ENCODE results near the gene RGS19. TPM values are rescaled to one million over a fixed set of nuclear protein-coding genes. Genes with fewer than 3 reads are reported as not detected.
A peak's percentile ranks its signal among the peaks of the same experiment; 100 is the strongest.
"Not testable (repeated sequence)": the region's sequence is repeated elsewhere in the genome, so short reads cannot be mapped to it uniquely, and the experiment has no call there.

RGS19 gene
- total RNA-seq (10 to 100 TPM in 1 of 2 donors, 1 to 10 TPM in 1; 6.7 to 12.9 TPM), polyA plus RNA-seq (1 to 10 TPM; 4.9 to 5.9 TPM)

GRCh38 chr20:64079273-64080012 lies at the start of gene RGS19:
RGS19 (minus strand) TSS chr20:64079518; CDS start chr20:64076886, 2,632 bp downstream.
- Histone ChIP-seq H3K27ac (ENCODE audit: low read depth in 1 of 2, low read length in 2 of 2) (peak within 1 kb of the TSS; percentile 50 to 74), H3K9ac (ENCODE audit: low read depth in 1 of 2, low read length in 2 of 2) (peak within 1 kb of the TSS; percentile 1 to 25), H3K4me1 (ENCODE audit: control insufficient read depth in 4 of 4, insufficient read depth in 4 of 4, low read length in 3 of 4) (peaks cover 14 to 35% (median 19%) of the 10 kb centered on the region in 4 donors), H3K9me3 (ENCODE audit: control insufficient read depth in 4 of 4, low read length in 3 of 4) (no peaks in the 10 kb centered on the region), H3K4me3 (ENCODE audit: low read depth in 1 of 3, low read length in 3 of 3) (peak within 1 kb of the TSS; percentile 45 to 66 (median 61)), H3K36me3 (ENCODE audit: control insufficient read depth in 4 of 4, insufficient read depth in 3 of 4, low read depth in 1 of 4, low read length in 3 of 4) (no peaks in the 10 kb centered on the region), H3K27me3 (ENCODE audit: control insufficient read depth in 4 of 4, insufficient read depth in 4 of 4, low read length in 3 of 4) (no peaks in the 10 kb centered on the region)
- DNase-seq (ENCODE audit: low spot score), result peak; percentile 55
- 1% methylated on average over 73 of the region's 73 CpGs for WGBS
- no peak for TF ChIP-seq YY1 (IDR thresholded peaks at IDR 0.05)
- TF ChIP-seq GABPA (IDR thresholded peaks at IDR 0.05 in 1 of 2, conservative IDR thresholded peaks at IDR 0.05 in 1 of 2), result no peak
- TF ChIP-seq HNF4G (IDR thresholded peaks at IDR 0.05), result no peak
- TF ChIP-seq JUND (IDR thresholded peaks at IDR 0.05), result no peak
- no peak for TF ChIP-seq RAD21 (IDR thresholded peaks at IDR 0.05)
- TF ChIP-seq CTCF (IDR thresholded peaks at IDR 0.05; ENCODE audit: low read depth, low read length, missing input control), result no peak
- TF ChIP-seq NR2F2 (IDR thresholded peaks at IDR 0.05), result no peak
- no peak for TF ChIP-seq SP1 (IDR thresholded peaks at IDR 0.05)
- TF ChIP-seq ATF3 (IDR thresholded peaks at IDR 0.05), result no peak
- TF ChIP-seq ZBTB33 (IDR thresholded peaks at IDR 0.05), result no peak
- TF ChIP-seq RXRA (IDR thresholded peaks at IDR 0.05), result no peak
- no peak for TF ChIP-seq MAX (IDR thresholded peaks at IDR 0.05)
- TF ChIP-seq FOXA2 (IDR thresholded peaks at IDR 0.05), result no peak
- no peak for TF ChIP-seq REST (IDR thresholded peaks at IDR 0.05)
- TF ChIP-seq TAF1 (conservative IDR thresholded peaks at IDR 0.05), result no peak
- TF ChIP-seq HNF4A (conservative IDR thresholded peaks at IDR 0.05), result no peak

- H3K27ac ChIP-seq (ENCODE audit: low read depth in 1 of 2, low read length in 2 of 2); H3K36me3 ChIP-seq (ENCODE audit: control insufficient read depth in 4 of 4, insufficient read depth in 3 of 4, low read depth in 1 of 4, low read length in 3 of 4); H3K9me3 ChIP-seq (ENCODE audit: control insufficient read depth in 4 of 4, low read length in 3 of 4); H3K9ac ChIP-seq (ENCODE audit: low read depth in 1 of 2, low read length in 2 of 2); H3K4me3 ChIP-seq (ENCODE audit: low read depth in 1 of 3, low read length in 3 of 3); H3K4me1 ChIP-seq (ENCODE audit: control insufficient read depth in 4 of 4, insufficient read depth in 4 of 4, low read length in 3 of 4); H3K27me3 ChIP-seq (ENCODE audit: control insufficient read depth in 4 of 4, insufficient read depth in 4 of 4, low read length in 3 of 4); DNase-seq (ENCODE audit: low spot score): not testable (repeated sequence)
- WGBS, result 79% methylated on average over 11 of the region's 11 CpGs
Observed at GRCh38 chr20:64123517-64123916, 44.2 kb upstream of the RGS19 start.

- H3K36me3 ChIP-seq (ENCODE audit: control insufficient read depth in 4 of 4, insufficient read depth in 3 of 4, low read depth in 1 of 4, low read length in 3 of 4); H3K9me3 ChIP-seq (ENCODE audit: control insufficient read depth in 4 of 4, low read length in 3 of 4); DNase-seq (ENCODE audit: low spot score); H3K4me1 ChIP-seq (ENCODE audit: control insufficient read depth in 4 of 4, insufficient read depth in 4 of 4, low read length in 3 of 4); H3K27ac ChIP-seq (ENCODE audit: low read depth in 1 of 2, low read length in 2 of 2); H3K27me3 ChIP-seq (ENCODE audit: control insufficient read depth in 4 of 4, insufficient read depth in 4 of 4, low read length in 3 of 4); H3K9ac ChIP-seq (ENCODE audit: low read depth in 1 of 2, low read length in 2 of 2); H3K4me3 ChIP-seq (ENCODE audit: low read depth in 1 of 3, low read length in 3 of 3): not testable (repeated sequence)
- WGBS, result 78% methylated on average over 11 of the region's 11 CpGs
Observed at GRCh38 chr20:64122927-64123326, 43.6 kb upstream of the RGS19 start.

Data from liver (tissue), 9 donors.